ENCODE data around the gene ESR1. TPM values are rescaled to one million over a fixed set of nuclear protein-coding genes. Genes with fewer than 3 reads are reported as not detected.
"Not testable (repeated sequence)": the region's sequence is repeated elsewhere in the genome, so short reads cannot be mapped to it uniquely, and the experiment has no call there.

Gene ESR1
- total RNA-seq, 4 donors from 2014 or later: 2.1 to 6.9 (median 5.2) TPM

DNA sequence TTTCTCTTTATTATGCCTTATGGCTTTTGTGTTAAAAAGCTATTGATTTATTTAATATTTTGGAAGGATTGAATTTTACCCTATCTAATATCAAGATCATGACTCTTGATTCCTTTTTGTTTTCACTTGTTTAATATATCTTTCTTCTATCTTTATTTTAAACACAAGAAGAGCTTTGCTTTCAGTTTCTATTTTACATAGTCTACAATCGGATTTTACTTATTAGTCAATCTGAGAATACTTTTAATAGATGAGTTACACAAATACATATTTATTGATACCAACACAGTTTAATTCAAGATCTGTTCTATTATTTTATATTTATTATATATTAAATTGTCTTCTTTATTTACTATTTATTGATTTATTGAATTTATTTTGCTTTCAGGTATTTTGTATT, 218.8 kb downstream of the ESR1 start:
- no peak for TF ChIP-seq EP300 (IDR thresholded peaks at IDR 0.05)
- 52 to 68% methylated on average over 1 of the region's 1 CpG for WGBS, 2 donors
- Histone ChIP-seq H3K4me1 (no peaks in the 10 kb centered on the region), H3K36me3 (no peaks in the 10 kb centered on the region), H3K9me3 (peaks cover 0 to 17% (median 0%) of the 10 kb centered on the region in 4 donors), H3K27ac (no peak overlapping the region), H3K4me3 (no peak overlapping the region), H3K27me3 (no peaks in the 10 kb centered on the region)
- DNase-seq (ENCODE audit: low spot score in 2 of 2): no peak

DNA sequence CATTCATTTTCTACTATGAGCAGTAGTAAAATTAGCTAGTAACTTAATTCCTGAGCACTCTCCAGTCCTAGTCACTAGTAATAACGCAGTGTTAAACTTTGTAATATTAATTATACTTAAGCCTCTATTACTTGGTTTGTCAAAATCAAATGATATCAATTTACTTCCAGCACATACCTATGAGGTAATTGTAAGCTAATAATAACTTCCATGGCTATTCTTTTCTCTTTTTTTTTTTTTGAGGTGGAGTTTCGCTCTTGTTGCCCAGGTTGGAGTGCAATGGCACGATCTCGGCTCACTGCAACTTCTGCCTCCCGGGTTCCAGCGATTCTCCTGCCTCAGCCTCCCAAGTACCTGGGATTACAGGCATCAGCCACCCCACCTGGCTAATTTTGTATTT, 219.3 kb downstream of the ESR1 start:
- H3K27me3 ChIP-seq; H3K27ac ChIP-seq; H3K4me1 ChIP-seq; H3K4me3 ChIP-seq; H3K36me3 ChIP-seq; DNase-seq (ENCODE audit: low spot score in 2 of 2): not testable (repeated sequence)
- H3K9me3 ChIP-seq: peaks cover 0 to 17% (median 0%) of the 10 kb centered on the region in 4 donors
- 95 to 96% methylated on average over 6 of the region's 6 CpGs for WGBS, 2 donors

DNA sequence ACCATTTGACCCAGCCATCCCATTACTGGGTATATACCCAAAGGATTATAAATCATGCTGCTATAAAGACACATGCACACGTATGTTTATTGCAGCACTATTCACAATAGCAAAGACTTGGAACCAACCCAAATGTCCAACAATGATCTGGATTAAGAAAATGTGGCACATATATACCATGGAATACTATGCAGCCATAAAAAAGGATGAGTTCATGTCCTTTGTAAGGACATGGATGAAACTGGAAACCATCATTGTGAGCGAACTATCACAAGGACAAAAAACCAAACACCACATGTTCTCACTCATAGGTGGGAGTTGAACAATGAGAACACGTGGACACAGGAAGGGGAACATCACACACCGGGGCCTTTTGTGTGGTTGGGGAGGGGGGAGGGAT, 226.3 kb downstream of the ESR1 start:
- not testable (repeated sequence) for H3K4me1 ChIP-seq; DNase-seq (ENCODE audit: low spot score in 2 of 2); H3K9me3 ChIP-seq; H3K27me3 ChIP-seq; H3K4me3 ChIP-seq; H3K27ac ChIP-seq; H3K36me3 ChIP-seq
- 93 to 94% methylated on average over 4 of the region's 4 CpGs for WGBS, 2 donors

DNA sequence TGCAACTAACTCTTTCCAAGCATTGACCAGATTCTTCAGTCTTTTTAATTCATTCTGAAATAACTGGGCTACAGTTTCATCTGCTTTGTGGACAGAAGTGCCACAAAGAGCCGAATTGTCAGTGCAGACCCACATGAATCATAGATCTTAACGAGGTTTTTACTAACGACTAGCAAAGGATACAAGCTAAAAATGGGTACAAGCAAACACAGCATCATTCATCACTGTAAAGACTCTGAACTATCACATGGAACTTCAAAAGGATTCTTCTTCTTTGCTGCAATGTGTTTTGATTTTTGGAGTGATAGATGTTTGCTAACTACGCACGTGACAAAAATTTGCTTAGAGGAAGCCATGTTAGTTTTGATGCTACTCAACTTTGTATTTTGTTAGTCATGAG, 227.1 kb downstream of the ESR1 start:
- TF ChIP-seq EP300 (IDR thresholded peaks at IDR 0.05): no peak
- TF ChIP-seq POLR2A (IDR thresholded peaks at IDR 0.05): no peak
- TF ChIP-seq, protein P1, sequence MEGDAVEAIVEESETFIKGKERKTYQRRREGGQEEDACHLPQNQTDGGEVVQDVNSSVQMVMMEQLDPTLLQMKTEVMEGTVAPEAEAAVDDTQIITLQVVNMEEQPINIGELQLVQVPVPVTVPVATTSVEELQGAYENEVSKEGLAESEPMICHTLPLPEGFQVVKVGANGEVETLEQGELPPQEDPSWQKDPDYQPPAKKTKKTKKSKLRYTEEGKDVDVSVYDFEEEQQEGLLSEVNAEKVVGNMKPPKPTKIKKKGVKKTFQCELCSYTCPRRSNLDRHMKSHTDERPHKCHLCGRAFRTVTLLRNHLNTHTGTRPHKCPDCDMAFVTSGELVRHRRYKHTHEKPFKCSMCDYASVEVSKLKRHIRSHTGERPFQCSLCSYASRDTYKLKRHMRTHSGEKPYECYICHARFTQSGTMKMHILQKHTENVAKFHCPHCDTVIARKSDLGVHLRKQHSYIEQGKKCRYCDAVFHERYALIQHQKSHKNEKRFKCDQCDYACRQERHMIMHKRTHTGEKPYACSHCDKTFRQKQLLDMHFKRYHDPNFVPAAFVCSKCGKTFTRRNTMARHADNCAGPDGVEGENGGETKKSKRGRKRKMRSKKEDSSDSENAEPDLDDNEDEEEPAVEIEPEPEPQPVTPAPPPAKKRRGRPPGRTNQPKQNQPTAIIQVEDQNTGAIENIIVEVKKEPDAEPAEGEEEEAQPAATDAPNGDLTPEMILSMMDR (IDR thresholded peaks at IDR 0.05): no peak
- 41 to 56% methylated on average over 5 of the region's 5 CpGs for WGBS, 2 donors
- Histone ChIP-seq H3K4me1 (no peaks in the 10 kb centered on the region), H3K4me3 (no peak overlapping the region), H3K9me3 (peaks cover 0 to 5% (median 0%) of the 10 kb centered on the region in 4 donors), H3K36me3 (no peaks in the 10 kb centered on the region), H3K27me3 (no peaks in the 10 kb centered on the region), H3K27ac (no peak overlapping the region)
- no peak for DNase-seq (ENCODE audit: low spot score in 2 of 2)

DNA sequence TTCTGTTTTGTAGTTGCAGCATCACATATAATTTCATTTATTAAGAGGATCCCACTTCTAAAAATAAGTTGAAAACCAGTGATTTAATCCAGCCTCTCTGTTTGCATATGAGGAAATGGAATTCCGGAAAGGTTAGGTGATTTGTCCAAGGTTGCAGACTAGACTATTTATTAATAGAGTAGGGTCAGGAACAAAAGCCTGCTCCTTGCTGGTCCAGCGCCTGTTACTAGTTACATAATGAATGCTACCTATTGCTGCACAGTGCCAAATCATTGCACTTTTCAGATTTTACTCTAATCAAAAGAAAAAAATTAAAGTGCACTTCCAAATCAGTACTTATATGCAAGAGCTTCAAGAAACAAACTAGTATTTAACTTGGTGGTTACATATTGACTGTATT, 238.6 kb downstream of the ESR1 start:
- H3K27ac ChIP-seq: no peak overlapping the region
- peaks cover 0 to 5% (median 0%) of the 10 kb centered on the region in 4 donors for H3K9me3 ChIP-seq
- no peaks in the 10 kb centered on the region for H3K27me3 ChIP-seq
- no peaks in the 10 kb centered on the region for H3K36me3 ChIP-seq
- H3K4me3 ChIP-seq: no peak overlapping the region
- TF ChIP-seq EP300 (IDR thresholded peaks at IDR 0.05): no peak
- no peak for TF ChIP-seq POLR2A (IDR thresholded peaks at IDR 0.05)
- TF ChIP-seq, protein P1 (IDR thresholded peaks at IDR 0.05): no peak
- no peak for DNase-seq (ENCODE audit: low spot score in 2 of 2)
- H3K4me1 ChIP-seq: no peaks in the 10 kb centered on the region
- 85 to 86% methylated on average over 2 of the region's 2 CpGs for WGBS, 2 donors

DNA sequence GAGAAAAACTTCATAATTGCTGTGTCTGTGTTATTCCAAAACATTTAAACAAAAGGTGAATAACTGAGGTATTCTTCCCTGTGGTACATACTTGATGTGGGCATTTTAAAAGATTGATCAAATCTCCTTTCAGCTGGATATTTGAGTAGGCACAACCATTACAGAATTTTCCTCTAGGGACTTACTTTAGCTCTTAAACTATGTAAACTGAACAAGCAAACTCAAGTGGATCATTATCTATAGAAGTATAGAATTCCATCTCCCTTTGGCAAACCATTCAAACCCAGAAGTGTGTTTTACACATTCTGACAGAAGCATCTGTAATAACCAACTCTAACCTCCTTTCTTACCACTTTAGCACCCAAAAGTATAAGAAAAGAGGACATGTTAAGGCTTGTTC, 241.4 kb downstream of the ESR1 start:
- Histone ChIP-seq H3K36me3 (no peaks in the 10 kb centered on the region), H3K27me3 (no peaks in the 10 kb centered on the region), H3K27ac (no peak overlapping the region), H3K4me3 (no peak overlapping the region), H3K4me1 (no peaks in the 10 kb centered on the region), H3K9me3 (no peaks in the 10 kb centered on the region)
- TF ChIP-seq, protein P1 (IDR thresholded peaks at IDR 0.05): no peak
- TF ChIP-seq EP300 (IDR thresholded peaks at IDR 0.05) (no peak), POLR2A (IDR thresholded peaks at IDR 0.05) (no peak)
- no peak for DNase-seq (ENCODE audit: low spot score in 2 of 2)

DNA sequence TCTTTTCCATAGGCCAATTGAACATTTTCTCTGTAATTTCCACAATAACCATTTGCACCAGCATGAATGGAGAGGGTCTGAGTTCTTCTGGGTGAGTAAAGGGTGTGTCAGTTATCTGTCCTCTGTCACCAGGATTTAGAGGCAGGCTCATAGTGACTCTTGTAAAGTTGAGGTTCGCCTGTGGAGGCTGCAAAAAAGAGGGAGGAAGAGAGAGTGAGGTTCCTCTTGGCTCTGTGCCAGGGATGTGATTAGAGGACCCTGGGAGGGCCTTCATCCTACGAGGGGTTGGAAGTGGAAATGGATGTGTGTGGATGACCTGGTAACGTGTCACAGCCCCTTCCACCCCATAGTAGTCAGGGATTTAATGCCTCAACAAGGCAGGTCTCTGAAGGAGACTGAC, 242.0 kb downstream of the ESR1 start:
- Histone ChIP-seq H3K27ac (no peak overlapping the region), H3K36me3 (no peaks in the 10 kb centered on the region), H3K4me1 (no peaks in the 10 kb centered on the region), H3K4me3 (no peak overlapping the region), H3K27me3 (no peaks in the 10 kb centered on the region), H3K9me3 (no peaks in the 10 kb centered on the region)
- WGBS, 2 donors: 35 to 40% methylated on average over 3 of the region's 3 CpGs
- peak in 1 of 2 donors; percentile 14 for DNase-seq (ENCODE audit: low spot score in 2 of 2)
- TF ChIP-seq, protein P1 (IDR thresholded peaks at IDR 0.05): no peak
- TF ChIP-seq EP300 (IDR thresholded peaks at IDR 0.05) (no peak), POLR2A (IDR thresholded peaks at IDR 0.05) (no peak)

All from tibial nerve (tissue), 4 donors.